Breast epithelium (tissue), 4 donors: ENCODE results near the gene AMACR. TPM values are rescaled to one million over a fixed set of nuclear protein-coding genes. Genes with fewer than 3 reads are reported as not detected.

Source experiments
- DNase-seq, 2 donors: peaks; one replicate each; pipeline ENCODE4 v3.0.0-alpha.2; 2019; ENCODE audit warnings: low spot score in 2 of 2
- H3K27ac ChIP-seq, 2 donors: fragments of 200-600 bp; sonication (generic) in 1 of 2; one replicate each; pipeline ENCODE4 v1.5.1; 2016 to 2019; ENCODE audit warnings: mild to moderate bottlenecking in 1 of 2
- H3K27me3 ChIP-seq, 2 donors: fragments of 200-600 bp; sonication (generic) in 1 of 2; one replicate each; pipeline versions ENCODE4 v1.5.1 to v1.6.0; 2017 to 2019; ENCODE audit warnings: control low read depth in 1 of 2, mild to moderate bottlenecking in 1 of 2
- H3K36me3 ChIP-seq: fragments of 200-600 bp; one replicate; pipeline ENCODE4 v1.5.1; 2019
- H3K4me1 ChIP-seq, 2 donors: fragments of 200-600 bp; sonication (generic); one replicate each; pipeline ENCODE4 v1.5.1; 2016 to 2019; ENCODE audit warnings: control low read depth in 1 of 2
- H3K4me3 ChIP-seq, 3 donors: fragments of 200-600 bp; sonication (generic); 1 replicate in 2 of 3; 2 replicates in 1 of 3; pipeline ENCODE4 v1.5.1; 2016 to 2019; ENCODE audit warnings: mild to moderate bottlenecking in 3 of 3, moderate library complexity in 2 of 3
- H3K9me3 ChIP-seq, 2 donors: fragments of 200-600 bp; sonication (generic) in 1 of 2; one replicate each; pipeline ENCODE4 v1.5.1; 2016 to 2019; ENCODE audit warnings: control low read depth in 1 of 2
- POLR2A ChIP-seq: fragments of 450-650 bp; IDR thresholded peaks from one replicate; pipeline ENCODE4 v1.6.1; 2016; ENCODE audit warnings: antibody characterized with exemption, mild to moderate bottlenecking, moderate library complexity
- POLR2AphosphoS5 ChIP-seq, 3 donors: sonication (generic); formaldehyde crosslinking; IDR thresholded peaks; one replicate each; pipeline ENCODE4 v1.6.1; 2017; ENCODE audit warnings: antibody characterized with exemption in 3 of 3
- intact Hi-C: fragments of 100-400 bp; cut with DNase I; formaldehyde crosslinking; loops from one replicate; pipeline ENCODE4 v1.15.1; 2023; ENCODE audit warnings: low total_unique reads
- total RNA-seq, 3 donors: library from RNA; depleted of rRNA; stranded (reverse); fragments of >200 nt; gene quantifications; one replicate each; pipeline ENCODE4 v1.1.0, GENCODE V29; 2016
- TF ChIP-seq, protein P1 (sequence below), 3 donors: fragments of 450-650 bp; IDR thresholded peaks; one replicate each; pipeline ENCODE4 v1.5.1; 2016 to 2017; ENCODE audit warnings: antibody characterized with exemption in 3 of 3, mild to moderate bottlenecking in 3 of 3, moderate library complexity in 3 of 3

AMACR gene
- total RNA-seq, 3 donors from 2014 or later: 8.2 to 14.4 (median 13.8) TPM

DNA sequence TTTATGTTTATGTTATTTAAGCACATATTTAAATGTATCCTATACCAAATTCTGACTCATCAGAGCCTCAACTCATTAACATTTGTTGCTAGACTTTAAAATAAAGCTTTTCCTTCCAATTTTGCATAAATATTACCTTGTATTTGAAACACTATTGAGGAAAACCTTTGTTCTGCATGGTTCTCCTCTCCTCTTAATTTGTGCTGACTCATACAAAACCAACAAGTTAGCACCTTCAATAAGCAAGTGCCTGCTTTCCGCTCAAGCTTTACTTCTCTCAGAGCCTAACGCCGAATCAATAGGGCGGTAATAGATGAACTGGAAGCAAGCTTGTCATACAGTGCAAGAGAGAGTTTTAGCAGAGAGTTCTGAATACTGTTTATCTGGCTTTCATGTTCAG, 7.9 kb downstream of the AMACR start:
- DNase-seq: no peak
- intact Hi-C loops: no loop called here
- H3K4me1 ChIP-seq: no peaks in the 10 kb centered on the region

DNA sequence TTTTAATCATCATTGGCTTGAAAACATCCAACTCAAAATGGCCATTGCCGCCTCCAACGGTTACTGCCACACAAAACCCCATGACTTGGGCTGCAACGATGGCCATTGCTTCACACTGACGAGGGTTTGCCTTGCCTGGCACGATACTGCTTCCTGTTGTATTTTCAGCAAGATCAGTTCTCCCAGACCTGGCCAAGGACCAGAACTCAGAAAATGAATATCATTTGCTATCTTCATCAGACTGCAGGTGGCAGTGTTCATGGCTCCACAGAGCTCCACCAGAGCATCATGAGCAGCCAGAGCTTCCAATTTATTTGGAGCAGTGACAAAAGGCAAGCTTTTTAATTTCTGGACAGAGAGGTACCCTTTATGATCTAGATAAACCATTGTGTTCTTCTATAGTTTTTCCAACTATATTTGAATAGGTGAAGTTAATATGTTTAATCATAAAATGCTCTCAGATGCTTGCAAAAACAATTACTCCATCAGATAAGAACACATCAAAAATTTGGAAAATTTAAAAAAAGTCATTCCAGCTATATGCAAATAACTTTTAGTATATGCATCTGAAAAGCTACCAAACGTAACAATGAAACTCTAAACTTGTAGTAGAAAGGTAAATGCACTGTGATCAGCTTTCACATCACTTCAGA, 10.4 kb downstream of the AMACR start:
- TF ChIP-seq, protein P1, sequence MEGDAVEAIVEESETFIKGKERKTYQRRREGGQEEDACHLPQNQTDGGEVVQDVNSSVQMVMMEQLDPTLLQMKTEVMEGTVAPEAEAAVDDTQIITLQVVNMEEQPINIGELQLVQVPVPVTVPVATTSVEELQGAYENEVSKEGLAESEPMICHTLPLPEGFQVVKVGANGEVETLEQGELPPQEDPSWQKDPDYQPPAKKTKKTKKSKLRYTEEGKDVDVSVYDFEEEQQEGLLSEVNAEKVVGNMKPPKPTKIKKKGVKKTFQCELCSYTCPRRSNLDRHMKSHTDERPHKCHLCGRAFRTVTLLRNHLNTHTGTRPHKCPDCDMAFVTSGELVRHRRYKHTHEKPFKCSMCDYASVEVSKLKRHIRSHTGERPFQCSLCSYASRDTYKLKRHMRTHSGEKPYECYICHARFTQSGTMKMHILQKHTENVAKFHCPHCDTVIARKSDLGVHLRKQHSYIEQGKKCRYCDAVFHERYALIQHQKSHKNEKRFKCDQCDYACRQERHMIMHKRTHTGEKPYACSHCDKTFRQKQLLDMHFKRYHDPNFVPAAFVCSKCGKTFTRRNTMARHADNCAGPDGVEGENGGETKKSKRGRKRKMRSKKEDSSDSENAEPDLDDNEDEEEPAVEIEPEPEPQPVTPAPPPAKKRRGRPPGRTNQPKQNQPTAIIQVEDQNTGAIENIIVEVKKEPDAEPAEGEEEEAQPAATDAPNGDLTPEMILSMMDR (IDR thresholded peaks at IDR 0.05): peak; percentile 19 to 50 (median 40)
- TF ChIP-seq POLR2A: no peak
- TF ChIP-seq POLR2AphosphoS5 (IDR thresholded peaks at IDR 0.05): peak in 1 of 3 donors; percentile 17
- no peak overlapping the region for H3K27ac ChIP-seq
- no peaks in the 10 kb centered on the region for H3K4me1 ChIP-seq
- intact Hi-C loops: no loop called here
- H3K36me3 ChIP-seq: no peaks in the 10 kb centered on the region
- no peaks in the 10 kb centered on the region for H3K9me3 ChIP-seq
- H3K27me3 ChIP-seq: no peaks in the 10 kb centered on the region
- peak; percentile 35 to 53 for DNase-seq
- H3K4me3 ChIP-seq: no peak overlapping the region

More for the DNA sequence above, 7.9 kb downstream of the AMACR start:
- no peak for TF ChIP-seq POLR2A
- TF ChIP-seq, protein P1 (IDR thresholded peaks at IDR 0.05): no peak
- no peak for TF ChIP-seq POLR2AphosphoS5 (IDR thresholded peaks at IDR 0.05)
- H3K9me3 ChIP-seq: no peaks in the 10 kb centered on the region
- no peaks in the 10 kb centered on the region for H3K36me3 ChIP-seq
- no peak overlapping the region for H3K27ac ChIP-seq
- no peak overlapping the region for H3K4me3 ChIP-seq
- H3K27me3 ChIP-seq: no peaks in the 10 kb centered on the region

DNA sequence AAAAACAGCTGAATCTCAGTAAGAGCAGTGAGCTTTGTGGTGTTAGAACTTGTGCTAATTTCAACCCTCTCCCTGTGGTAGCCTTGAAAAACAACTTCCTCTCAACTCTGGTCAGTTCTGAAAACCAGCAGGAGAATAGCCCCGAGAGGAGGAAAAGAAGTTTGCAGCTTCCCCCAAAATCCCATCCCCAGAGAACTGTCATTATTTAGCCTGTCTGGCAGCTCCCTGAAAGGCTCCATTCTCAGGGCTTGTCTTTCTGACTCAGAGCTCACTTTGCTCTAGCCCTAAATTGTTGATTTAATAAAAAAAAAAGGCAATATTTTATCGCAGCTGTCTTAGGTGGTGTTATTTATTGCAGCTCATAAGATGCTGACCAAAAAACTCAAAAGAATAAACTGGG, 12.0 kb downstream of the AMACR start:
- TF ChIP-seq POLR2A (no peak), POLR2AphosphoS5 (IDR thresholded peaks at IDR 0.05) (no peak)
- TF ChIP-seq, protein P1 (IDR thresholded peaks at IDR 0.05): no peak
- Histone ChIP-seq H3K27ac (no peak overlapping the region), H3K36me3 (no peaks in the 10 kb centered on the region), H3K27me3 (no peaks in the 10 kb centered on the region), H3K4me3 (no peak overlapping the region), H3K9me3 (no peaks in the 10 kb centered on the region), H3K4me1 (no peaks in the 10 kb centered on the region)
- intact Hi-C loops: no loop called here
- no peak for DNase-seq

DNA sequence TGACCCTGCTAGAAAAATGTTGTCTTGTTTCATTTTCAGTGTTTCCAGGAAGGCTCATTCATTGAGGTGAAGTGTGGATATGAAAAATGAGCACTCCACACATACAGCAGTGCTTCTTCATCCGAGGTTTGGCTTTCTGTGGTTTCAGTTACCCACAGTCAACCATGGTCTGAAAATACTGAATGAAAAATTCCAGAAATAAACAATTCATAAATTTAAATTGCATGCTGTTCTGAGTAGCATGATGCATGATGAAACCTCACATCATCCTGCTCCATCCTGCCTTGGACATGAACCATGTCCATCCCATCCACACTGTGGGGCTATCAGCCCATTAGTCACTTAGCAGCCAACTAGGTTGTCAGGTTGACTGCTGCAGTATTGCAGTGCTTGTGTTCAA, 13.0 kb downstream of the AMACR start:
- Histone ChIP-seq H3K27me3 (no peaks in the 10 kb centered on the region), H3K27ac (no peak overlapping the region), H3K36me3 (no peaks in the 10 kb centered on the region), H3K9me3 (no peaks in the 10 kb centered on the region), H3K4me1 (no peaks in the 10 kb centered on the region), H3K4me3 (no peak overlapping the region)
- DNase-seq: no peak
- intact Hi-C loops: no loop called here
- no peak for TF ChIP-seq POLR2A

DNA sequence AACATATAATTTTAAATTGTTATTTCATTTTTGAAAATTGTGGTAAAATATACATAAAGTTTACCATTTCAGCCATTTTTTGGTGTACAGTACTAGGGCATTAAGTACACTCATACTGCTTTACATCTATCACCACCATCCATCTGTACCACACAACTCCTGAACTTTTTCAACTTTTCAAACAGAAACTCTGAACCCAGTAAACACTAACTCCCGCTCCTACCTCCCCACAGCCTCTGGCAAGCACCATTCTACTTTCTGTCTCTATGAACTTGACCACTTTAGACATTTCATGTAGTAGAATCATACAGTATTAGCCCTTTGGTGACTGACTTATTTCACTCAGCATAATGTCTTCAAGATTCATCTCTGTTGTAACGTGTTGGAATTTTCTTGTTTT, 15.0 kb downstream of the AMACR start:
- H3K4me1 ChIP-seq: no peaks in the 10 kb centered on the region
- TF ChIP-seq, protein P1 (IDR thresholded peaks at IDR 0.05): no peak
- TF ChIP-seq POLR2A: no peak
- no peak for TF ChIP-seq POLR2AphosphoS5 (IDR thresholded peaks at IDR 0.05)
- no peak overlapping the region for H3K27ac ChIP-seq
- no peak overlapping the region for H3K4me3 ChIP-seq
- H3K36me3 ChIP-seq: peaks cover 4% of the 10 kb centered on the region
- H3K9me3 ChIP-seq: no peaks in the 10 kb centered on the region
- intact Hi-C loops: no loop called here
- no peaks in the 10 kb centered on the region for H3K27me3 ChIP-seq
- no peak for DNase-seq
